Measurements from ENCODE around the gene TRIP10. TPM values are rescaled to one million over a fixed set of nuclear protein-coding genes. Genes with fewer than 3 reads are reported as not detected.

TRIP10 gene
- total and polyA plus RNA-seq, 2 donors (not counting 1 experiment from before 2014, with no cell fraction given), result 32.3 to 35.3 TPM

GRCh38 chr19:6750062-6750461, 10.6 kb downstream of the TRIP10 start:
- Histone ChIP-seq H3K4me2 (ENCODE audit: extremely low read depth, insufficient read depth, low read length) (no peak overlapping the region), H3K79me2 (ENCODE audit: control insufficient read depth, insufficient read depth, low read length) (peaks cover 3% of the 10 kb centered on the region), H3K9ac (ENCODE audit: insufficient read depth, low read length) (no peak overlapping the region), H3K27ac (ENCODE audit: insufficient read depth, low read length) (peak overlapping the region; percentile 48), H3K4me1 (ENCODE audit: control insufficient read depth, extremely low read depth, insufficient read depth, low read length) (peaks cover 6% of the 10 kb centered on the region), H3K36me3 (ENCODE audit: control insufficient read depth, insufficient read depth, low read length) (peaks cover 15% of the 10 kb centered on the region), H2AFZ (ENCODE audit: low read length) (no peak overlapping the region), H4K20me1 (ENCODE audit: control insufficient read depth, extremely low read depth, insufficient read depth, low read length) (no peaks in the 10 kb centered on the region), H3K4me3 (replicated peaks in 1 of 4; ENCODE audit: control extremely low read depth in 1 of 4, insufficient read depth in 1 of 4, low read depth in 3 of 4, low read length in 4 of 4) (no peak overlapping the region), H3K27me3 (ENCODE audit: control insufficient read depth, insufficient read depth, low read length) (no peaks in the 10 kb centered on the region), H3K9me3 (ENCODE audit: control insufficient read depth, insufficient read depth, low read depth, low read length) (no peaks in the 10 kb centered on the region)
- TF ChIP-seq EZH2 (IDR thresholded peaks at IDR 0.05; ENCODE audit: low read length, missing control alignments), result no peak
- TF ChIP-seq CTCF (conservative IDR thresholded peaks at IDR 0.05 in 1 of 2, IDR thresholded peaks at IDR 0.05 in 1 of 2; ENCODE audit: low read depth in 1 of 2, low read length in 2 of 2), result no peak
- DNase-seq (ENCODE audit: low read depth in 2 of 2), result peak in 1 of 2 donors; percentile 71

- Histone ChIP-seq H3K27ac (ENCODE audit: insufficient read depth, low read length) (no peak overlapping the region), H3K4me1 (ENCODE audit: control insufficient read depth, extremely low read depth, insufficient read depth, low read length) (no peaks in the 10 kb centered on the region), H2AFZ (ENCODE audit: low read length) (no peak overlapping the region), H3K79me2 (ENCODE audit: control insufficient read depth, insufficient read depth, low read length) (no peaks in the 10 kb centered on the region), H3K9me3 (ENCODE audit: control insufficient read depth, insufficient read depth, low read depth, low read length) (no peaks in the 10 kb centered on the region), H3K27me3 (ENCODE audit: control insufficient read depth, insufficient read depth, low read length) (no peaks in the 10 kb centered on the region), H3K36me3 (ENCODE audit: control insufficient read depth, insufficient read depth, low read length) (peaks cover 11% of the 10 kb centered on the region), H3K9ac (ENCODE audit: insufficient read depth, low read length) (no peak overlapping the region), H3K4me3 (replicated peaks in 1 of 4; ENCODE audit: control extremely low read depth in 1 of 4, insufficient read depth in 1 of 4, low read depth in 3 of 4, low read length in 4 of 4) (no peak overlapping the region), H4K20me1 (ENCODE audit: control insufficient read depth, extremely low read depth, insufficient read depth, low read length) (no peaks in the 10 kb centered on the region), H3K4me2 (ENCODE audit: extremely low read depth, insufficient read depth, low read length) (no peak overlapping the region)
- TF ChIP-seq EZH2 (IDR thresholded peaks at IDR 0.05; ENCODE audit: low read length, missing control alignments), result no peak
- no peak for TF ChIP-seq CTCF (conservative IDR thresholded peaks at IDR 0.05 in 1 of 2, IDR thresholded peaks at IDR 0.05 in 1 of 2; ENCODE audit: low read depth in 1 of 2, low read length in 2 of 2)
- no peak for DNase-seq (ENCODE audit: low read depth in 2 of 2)
Measured at GRCh38 chr19:6751189-6751588, 11.7 kb downstream of the TRIP10 start.

- no peaks in the 10 kb centered on the region for H3K4me1 ChIP-seq (ENCODE audit: control insufficient read depth, extremely low read depth, insufficient read depth, low read length)
- DNase-seq (ENCODE audit: low read depth in 2 of 2), result no peak
- H3K36me3 ChIP-seq (ENCODE audit: control insufficient read depth, insufficient read depth, low read length), result peaks cover 7% of the 10 kb centered on the region
- no peaks in the 10 kb centered on the region for H3K79me2 ChIP-seq (ENCODE audit: control insufficient read depth, insufficient read depth, low read length)
- H3K27me3 ChIP-seq (ENCODE audit: control insufficient read depth, insufficient read depth, low read length), result no peaks in the 10 kb centered on the region
- no peaks in the 10 kb centered on the region for H3K9me3 ChIP-seq (ENCODE audit: control insufficient read depth, insufficient read depth, low read depth, low read length)
- no peak overlapping the region for H2AFZ ChIP-seq (ENCODE audit: low read length)
- no peaks in the 10 kb centered on the region for H4K20me1 ChIP-seq (ENCODE audit: control insufficient read depth, extremely low read depth, insufficient read depth, low read length)
- peak overlapping the region in 1 of 4 experiments; percentile 48 for H3K4me3 ChIP-seq (replicated peaks in 1 of 4; ENCODE audit: control extremely low read depth in 1 of 4, insufficient read depth in 1 of 4, low read depth in 3 of 4, low read length in 4 of 4)
- H3K9ac ChIP-seq (ENCODE audit: insufficient read depth, low read length), result no peak overlapping the region
- TF ChIP-seq CTCF (conservative IDR thresholded peaks at IDR 0.05 in 1 of 2, IDR thresholded peaks at IDR 0.05 in 1 of 2; ENCODE audit: low read depth in 1 of 2, low read length in 2 of 2) (no peak), EZH2 (IDR thresholded peaks at IDR 0.05; ENCODE audit: low read length, missing control alignments) (no peak)
- no peak overlapping the region for H3K4me2 ChIP-seq (ENCODE audit: extremely low read depth, insufficient read depth, low read length)
- H3K27ac ChIP-seq (ENCODE audit: insufficient read depth, low read length), result no peak overlapping the region
Measured at GRCh38 chr19:6752256-6753177, 13.0 kb downstream of the TRIP10 start.

Data from fibroblast of lung (primary cell).